NCI-H146 treated with DMSO at 0.1 percent for 48 hours (cell line): ENCODE data around the gene KRTAP5-5.
"Not testable (repeated sequence)": the region's sequence is repeated elsewhere in the genome, so short reads cannot be mapped to it uniquely, and the experiment has no call there.

ENCODE experiments used
- DNase-seq: peaks from one replicate; lab custom pipeline; 2025; ENCODE audit not compliant: unreplicated experiment; lab: John Stamatoyannopoulos, UW

KRTAP5-5 gene

DNA sequence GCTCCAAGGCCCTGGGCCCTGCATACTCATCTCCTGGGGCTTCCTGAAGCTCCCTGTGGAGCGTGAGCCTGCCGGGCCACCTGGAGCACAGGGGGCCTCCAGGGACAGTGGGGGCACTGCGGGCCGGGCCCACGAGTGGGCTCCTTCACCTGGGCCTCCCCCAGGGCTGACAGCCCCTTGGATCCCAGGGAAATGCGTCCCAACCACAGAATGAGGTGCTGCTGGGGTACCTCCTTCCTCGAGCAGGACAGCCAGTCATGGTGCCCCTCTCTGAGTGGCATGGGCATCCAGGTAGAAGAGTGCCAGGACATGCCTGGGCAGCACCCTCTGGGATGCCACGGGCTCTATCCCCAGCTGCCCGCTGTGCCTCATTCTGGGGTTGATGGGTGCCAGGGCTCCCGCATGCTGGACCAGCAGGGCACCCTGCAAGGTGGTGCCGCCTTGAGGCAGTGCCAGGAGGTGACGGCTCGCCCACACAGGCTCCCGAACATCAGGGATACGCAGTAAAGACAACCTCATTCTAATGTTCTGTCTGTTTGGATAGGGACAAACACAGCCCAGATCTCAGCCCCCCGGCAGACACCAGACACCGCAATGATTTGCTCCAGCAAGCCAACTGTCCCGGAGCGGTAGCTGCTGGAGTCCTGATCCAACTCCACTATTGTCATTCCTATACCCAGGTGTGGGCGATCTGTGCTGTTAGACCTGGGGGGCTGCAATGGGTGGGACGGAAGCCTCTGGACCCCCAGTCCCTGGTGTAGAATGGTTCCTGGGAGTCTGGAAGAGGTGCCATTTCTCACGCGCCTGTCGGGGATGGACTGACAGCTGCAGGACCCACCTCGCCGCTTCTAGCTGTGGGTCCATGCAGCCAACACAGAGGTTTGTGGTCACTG lies 25.8 kb downstream of the KRTAP5-5 start:
- no peak for DNase-seq

DNA sequence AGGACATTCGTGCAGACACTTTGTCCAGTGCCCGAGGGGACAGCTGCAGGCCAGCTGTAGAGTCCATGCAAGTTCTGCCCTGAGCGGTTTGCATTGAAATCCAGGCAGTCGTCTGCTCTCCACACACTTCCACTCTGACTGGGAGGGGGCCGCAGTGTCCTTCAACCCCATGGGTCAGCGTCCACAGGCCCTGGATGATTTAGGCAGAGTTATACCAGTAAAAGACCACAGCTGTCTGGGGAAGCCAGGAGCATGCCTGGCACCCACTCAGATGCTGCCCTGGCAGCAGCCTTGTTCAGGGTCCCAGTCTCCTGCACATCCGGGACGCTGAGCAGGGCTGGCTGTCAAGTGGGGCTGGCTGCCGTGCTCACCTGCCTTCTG lies 26.5 kb downstream of the KRTAP5-5 start:
- DNase-seq: no peak

DNA sequence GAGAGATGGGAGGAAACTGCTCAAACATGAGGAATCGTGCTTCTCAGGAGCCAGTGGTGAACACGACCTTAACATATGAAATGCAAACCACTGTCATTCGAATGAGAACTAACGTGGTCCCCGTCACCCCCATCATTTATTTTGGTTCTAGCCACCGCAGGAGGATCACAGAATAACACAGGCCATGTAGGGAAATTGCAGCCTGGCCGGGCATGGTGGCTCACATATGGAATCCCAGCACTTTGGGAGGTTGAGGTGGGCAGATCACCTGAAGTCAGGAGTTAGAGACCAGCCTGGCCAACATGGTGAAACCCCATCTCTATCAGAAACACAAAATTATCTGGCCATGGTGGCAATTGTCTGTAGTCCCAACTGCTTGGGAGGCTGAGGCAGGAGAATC lies 27.1 kb downstream of the KRTAP5-5 start:
- DNase-seq: no peak

DNA sequence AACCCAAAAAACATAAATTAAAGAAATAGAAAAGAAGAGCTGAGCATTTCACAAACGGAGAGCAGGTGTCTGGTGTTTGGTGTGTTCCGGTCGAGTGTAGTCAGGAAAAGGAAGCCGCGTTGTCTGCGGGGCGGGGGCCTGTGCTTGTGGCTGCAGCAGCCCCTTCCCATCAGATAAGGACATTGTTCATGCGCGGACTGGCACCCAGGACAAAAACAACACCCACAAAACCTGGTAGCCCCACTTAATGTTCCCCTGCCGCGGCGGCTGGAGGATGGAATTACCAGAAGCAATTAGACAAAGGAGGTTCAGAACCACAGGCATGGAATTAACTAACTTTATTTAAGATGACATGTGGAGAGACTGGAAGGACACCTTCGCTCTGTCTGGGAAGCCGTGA lies 29.9 kb downstream of the KRTAP5-5 start:
- DNase-seq: no peak

DNA sequence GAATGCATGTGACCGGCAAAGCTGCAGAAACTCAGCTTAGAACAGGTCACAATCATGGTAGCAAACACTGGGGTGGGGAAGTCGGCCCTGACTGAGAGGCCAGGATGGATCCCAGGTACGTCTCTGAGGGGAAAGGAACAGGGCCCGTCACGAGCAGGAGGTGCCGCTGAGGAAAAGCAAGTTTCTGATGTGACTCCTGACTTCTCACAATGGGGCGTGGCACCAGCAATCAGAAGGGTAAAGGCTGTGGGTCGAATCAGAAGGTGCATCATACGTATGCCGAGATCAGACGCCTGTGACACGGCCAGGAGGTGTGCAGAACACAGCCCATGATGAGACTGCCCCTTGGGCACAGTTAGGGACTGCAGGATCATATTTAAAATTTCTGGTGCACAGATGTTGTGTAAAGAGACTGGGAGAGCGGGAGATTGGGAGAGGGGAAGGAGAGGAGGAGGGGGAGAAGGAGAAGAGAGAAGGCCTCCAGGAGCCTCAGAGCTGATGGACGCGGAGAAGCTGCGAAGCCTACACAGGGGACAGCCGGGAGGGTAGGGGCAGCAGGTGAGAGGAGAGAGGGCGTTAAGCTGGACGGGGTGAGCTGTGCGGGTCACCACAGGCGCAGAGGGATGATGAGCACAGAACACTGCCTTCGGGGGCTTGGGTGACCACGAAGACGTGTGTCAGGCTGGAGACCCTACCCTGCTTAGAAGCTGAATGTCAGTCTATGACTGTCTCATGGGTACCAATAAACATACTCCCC lies 30.7 kb downstream of the KRTAP5-5 start:
- DNase-seq: no peak

DNA sequence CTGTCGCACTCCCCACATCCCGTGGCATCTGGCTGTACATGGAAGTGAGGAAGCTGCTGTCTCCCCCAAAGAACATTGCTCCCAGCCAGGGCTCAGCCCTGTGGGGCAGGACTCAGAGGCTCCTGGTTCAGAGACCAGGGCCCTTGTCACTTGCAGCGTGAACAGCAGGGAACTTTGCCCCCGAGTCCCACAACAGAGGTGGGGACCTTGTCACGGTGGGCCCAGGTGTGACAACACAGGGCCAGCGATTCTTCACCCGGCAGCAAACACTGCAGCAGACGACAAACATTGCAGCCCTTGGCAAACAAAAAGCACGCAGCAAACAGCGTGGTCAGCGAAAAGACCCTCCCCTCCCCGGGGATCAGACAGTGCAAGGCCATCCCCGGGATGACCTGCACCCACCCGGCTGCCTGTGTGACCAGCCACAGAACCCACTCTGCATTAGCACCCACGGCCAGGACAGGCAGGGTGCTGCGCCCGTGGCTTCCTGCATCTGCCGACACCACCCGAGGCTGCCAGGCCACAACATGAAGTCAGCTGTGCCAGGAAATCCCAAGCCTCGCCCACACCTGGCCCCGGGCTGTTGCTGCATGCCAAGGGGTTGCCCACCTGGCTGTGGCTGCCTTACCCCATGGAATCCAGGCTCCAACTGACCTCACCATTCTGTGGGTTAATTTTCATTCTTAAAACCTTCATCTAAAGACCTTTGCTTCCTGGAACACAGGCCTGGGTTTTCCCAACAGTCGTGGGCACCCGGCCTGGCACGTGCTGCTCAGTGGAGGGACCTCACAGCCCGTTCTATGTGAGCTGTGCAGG lies 32.1 kb downstream of the KRTAP5-5 start:
- DNase-seq: not testable (repeated sequence)

DNA sequence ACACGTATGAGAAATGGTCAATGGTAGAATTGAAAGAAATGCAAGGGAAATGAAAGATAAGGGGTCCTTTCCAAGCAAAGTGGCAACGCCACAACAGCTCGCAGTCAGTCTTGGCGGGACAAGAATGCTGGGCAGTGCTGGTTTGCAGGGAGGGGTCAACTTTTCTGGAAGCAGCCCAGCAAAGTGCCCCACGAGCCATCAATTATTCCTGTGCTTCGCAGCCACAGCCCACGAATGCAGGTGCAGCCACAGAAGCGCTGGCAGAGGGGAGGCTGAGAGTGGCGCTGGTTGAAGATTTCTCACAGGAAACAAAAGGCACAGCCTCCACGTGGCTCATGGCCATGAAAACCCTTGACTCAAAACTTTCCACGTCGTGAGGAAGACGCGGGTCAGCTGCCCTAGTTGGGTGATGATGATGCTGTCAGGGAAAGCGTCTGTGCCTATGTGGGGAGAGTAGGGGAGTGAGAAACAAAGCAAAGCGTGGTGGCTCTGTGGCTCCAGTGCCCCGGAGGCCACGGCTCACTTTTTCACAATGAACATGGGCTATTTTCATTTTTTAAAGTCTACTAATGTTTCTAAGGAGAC lies 33.2 kb downstream of the KRTAP5-5 start:
- not testable (repeated sequence) for DNase-seq

DNA sequence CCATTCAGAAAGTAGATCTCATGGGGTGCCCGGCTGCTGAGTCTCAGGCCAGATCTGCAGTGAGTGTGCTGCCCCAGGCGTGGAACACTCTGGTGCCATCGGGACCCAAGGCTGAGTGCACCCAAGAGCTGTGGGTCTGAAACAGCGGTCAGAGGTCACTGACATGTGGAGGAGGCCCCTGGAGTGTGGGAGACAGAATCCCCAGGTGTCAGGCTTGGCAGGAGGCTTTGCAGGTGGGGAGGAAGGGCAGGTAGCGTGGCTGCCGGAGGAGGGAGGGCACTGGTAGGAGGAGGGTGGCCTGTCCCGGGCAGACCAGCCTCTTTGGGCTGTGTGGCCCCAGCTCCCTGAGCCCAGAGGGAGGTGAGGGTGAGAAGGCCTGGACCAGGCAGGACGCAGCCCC lies 35.7 kb downstream of the KRTAP5-5 start:
- no peak for DNase-seq

DNA sequence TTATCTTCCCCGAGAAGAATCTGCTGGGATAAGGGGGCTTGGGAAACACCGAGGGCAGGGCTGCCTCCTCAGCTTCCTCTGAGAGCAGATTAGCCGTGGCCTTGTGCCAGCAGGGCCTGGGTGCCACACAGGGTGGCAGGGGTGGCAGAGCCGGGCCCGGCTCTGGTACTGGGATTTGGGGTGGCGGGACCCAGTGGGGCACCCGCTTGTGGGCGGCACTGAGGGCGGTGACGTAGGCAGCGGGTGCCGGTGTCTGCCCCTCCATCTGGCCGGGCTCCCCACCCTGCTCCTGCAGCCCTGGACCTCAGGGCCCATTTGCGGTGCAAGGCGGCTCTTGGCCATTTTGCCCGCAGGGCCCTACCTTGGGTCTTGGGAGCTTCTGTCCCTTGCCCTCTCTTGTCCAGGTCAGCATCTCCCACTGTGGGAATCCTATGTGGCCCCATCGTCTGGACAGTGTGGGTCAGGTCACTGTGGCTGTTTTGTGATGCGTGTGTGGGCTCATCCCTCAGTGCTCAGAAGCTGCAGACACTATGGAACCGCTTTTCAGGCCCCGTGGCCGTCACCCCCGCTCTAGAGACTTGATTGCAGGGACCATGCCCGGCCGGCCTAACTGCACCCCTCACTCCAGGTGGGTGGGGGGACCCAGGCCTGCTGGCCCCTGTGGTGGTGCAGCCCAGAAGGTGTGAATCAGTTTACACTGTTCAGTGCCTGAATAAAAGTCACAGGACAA lies 37.7 kb downstream of the KRTAP5-5 start:
- no peak for DNase-seq

DNA sequence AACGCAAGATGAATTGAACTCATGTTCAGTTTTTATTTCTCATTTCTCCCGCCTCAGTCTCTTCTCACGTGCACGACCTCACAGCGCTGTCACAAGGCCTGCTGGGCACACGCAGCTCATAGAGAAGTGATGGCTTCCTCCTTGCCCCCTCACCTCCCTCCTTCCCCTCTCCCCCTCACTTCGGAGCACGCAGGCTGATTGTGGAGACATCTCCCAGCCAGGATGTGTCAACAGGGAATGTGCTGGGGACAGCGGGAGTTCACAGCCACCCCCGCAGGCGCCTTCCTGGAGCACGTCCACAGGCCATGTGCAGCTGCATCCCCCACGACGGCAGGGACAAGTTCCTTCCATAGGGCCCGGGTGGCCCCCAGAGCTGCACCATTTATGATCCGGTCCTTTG lies 38.3 kb downstream of the KRTAP5-5 start:
- no peak for DNase-seq

DNA sequence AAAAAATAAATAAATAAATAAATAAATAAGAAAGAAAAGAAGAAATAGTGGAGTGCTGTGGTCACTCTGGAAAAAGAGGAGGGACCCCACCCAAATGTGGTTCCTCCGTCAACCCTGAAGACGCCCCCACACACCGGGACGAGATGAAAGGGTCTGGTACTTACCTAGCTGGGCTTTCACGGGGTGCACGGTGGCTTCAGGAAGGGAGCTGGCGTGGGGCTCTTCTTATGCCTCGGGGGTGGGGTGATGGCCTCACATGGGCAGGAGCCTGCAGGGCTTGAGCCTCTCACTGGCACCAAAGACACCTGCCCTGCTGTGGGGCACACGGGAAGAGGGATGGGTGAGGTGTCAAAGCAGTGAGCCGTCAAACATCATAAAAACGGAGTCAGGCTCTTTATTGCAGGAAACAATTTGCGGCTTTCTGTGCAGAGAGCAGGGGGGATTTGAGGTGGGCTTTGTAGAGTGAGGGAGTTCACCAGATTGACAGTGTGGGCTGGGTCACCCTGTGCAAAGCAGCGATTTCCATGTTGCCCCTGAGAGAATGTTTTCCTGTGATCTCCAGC lies 39.4 kb downstream of the KRTAP5-5 start:
- DNase-seq: no peak

DNA sequence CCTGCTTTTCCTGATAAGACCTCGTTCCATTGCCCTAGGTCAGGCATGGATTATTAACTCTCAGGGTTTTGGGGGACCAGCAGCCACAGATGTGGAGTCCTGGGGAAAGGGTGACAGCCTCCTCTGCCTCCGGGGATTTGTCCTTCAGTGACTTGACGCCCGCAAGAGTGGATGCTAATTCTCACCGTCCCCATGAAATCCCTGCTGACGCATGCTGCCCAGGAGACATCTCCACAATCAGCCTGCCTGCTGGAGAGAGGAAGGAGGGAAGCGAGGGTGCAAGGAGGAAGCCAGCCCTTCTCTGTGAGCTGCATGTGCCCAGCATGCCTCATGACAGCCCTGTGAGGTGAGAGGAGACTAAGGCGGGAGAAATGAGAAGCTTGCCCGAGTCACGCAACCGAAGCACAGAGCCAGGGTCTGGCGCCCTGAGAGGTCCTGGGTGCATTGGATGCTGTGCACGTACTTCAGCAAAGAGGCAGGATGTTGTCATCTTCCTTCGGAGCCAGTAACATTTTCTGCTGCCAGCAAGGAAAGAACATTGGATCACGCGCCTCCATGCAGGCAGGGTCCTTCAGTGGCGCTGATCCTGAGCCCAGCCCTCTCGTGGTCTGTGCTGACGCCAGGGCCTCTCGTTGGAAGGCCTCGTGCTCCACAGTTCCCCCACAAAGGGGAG lies 40.1 kb downstream of the KRTAP5-5 start:
- no peak for DNase-seq

DNA sequence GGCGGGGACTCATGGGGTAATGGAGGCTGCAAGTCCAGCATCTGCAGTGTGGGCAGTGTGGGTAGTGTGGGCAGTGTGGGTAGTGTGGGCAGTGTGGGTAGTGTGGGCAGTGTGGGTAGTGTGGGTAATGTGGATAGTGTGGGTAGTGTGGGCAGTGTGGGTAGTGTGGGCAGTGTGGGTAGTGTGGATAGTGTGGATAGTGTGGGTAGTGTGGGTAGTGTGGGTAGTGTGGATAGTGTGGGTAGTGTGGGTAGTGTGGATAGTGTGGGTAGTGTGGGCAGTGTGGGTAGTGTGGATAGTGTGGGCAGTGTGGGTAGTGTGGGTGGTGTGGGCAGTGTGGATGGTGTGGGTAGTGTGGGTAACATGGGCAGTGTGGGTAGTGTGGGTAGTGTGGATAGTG lies 40.9 kb downstream of the KRTAP5-5 start:
- DNase-seq: not testable (repeated sequence)

DNA sequence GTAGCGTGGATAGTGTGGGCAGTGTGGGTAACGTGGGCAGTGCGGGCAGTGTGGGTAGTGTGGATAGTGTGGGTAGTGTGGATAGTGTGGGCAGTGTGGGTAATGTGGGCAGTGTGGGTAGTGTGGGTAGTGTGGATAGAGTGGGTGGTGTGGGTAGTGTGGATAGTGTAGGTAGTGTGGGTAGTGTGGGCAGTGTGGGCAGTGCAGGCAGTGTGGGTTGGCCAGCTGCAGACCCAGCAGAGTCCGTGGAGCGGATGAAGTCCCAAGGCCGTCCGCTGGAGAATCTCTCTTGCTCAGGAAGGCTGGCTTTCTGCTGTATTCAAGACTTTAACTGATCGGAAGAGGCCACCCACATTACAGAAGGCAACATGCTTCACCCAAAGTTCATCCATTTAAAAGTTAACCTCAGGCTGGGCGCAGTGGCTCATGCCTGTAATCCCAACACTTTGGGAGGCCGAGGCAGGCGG lies 41.4 kb downstream of the KRTAP5-5 start:
- no peak for DNase-seq

DNA sequence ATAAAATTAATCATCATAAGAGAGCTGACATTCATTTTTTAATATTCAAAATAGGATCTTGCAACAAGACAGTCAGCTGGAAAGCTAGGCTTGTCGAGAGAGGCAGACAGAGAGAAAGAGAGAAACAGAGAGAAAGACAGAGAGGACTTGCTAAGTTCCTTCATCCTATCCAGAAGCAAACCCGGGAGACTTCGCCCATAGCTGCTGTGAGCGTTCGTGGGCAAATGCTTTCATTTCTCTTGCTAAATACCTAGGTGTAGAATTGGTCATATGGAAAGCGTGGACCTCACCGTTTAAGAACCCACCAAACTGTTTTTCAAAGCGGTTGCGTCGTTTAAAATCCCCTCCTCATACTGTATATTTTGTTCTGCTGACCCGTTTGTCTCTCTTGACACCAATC lies 42.1 kb downstream of the KRTAP5-5 start:
- no peak for DNase-seq

DNA sequence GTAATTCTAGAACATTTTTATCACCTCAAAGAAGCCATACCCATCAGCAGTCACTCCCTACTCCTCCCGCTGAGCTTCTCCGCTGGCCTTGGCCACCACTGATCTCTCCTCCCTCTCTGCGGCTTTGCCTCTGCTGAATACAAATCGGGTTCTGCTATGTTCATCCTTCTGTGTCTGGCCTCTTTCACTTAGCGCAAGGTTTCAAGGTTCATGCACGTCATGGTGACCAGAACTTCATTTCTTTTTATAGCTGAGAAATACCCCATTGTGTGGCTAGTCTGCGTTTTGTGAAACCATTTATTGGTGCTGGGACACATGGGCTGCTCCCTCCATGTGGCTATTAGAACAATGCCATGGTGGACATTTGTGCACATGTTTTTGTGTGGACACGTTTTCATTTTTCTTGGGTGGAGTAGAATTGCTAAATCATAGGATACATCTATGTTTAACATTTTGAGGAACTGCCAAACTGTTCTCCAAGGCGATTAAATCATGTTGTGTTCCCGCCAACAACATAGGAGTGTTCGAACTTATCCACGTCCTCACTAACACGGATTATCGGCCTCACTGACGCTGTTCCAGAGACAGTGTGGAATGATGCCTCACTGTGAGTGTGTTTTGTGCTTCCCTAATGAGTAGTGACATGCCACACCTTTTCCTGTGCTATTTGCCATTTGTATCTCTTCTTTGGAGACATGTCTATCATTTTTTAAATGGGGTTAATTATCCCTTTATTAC lies 43.2 kb downstream of the KRTAP5-5 start:
- no peak for DNase-seq

DNA sequence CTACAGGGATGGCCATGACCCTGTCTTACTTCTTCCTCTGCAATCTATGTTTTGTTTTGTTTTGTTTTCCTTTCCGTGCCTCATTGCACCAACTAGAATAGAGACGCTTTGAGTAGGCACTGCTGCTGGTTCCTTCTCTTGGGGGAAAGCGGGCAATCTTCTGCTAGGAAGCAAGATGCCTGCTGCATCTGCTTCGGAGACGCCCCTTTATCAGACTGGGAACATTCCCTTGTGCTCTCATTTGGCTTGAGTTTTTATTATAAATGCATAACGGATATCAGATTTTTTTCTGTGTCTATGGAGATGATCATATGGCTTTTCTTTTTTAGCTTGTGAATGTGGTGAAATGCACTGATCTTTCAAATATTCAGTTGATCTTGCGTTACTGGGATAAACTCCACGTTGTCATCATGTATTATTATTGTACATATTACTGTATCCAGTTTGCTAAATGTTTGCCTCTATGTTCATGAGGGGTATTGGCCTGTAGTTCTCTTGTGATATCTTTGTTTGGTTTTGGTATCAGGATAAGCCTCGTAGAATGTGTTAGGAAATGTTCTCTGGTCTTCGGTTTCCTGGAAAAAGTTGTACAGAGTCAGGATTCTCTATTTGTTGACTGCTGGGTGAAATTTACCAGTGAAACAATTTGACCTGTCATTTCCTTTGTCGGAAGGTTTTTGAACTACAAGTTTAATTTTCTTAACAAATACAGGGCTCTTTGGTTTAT lies 44.0 kb downstream of the KRTAP5-5 start:
- no peak for DNase-seq
